Chondrocyte (in vitro differentiated cells): ENCODE measurements around the gene EPHA2. TPM values are rescaled to one million over a fixed set of nuclear protein-coding genes. Genes with fewer than 3 reads are reported as not detected.
"Not testable (repeated sequence)": the region's sequence is repeated elsewhere in the genome, so short reads cannot be mapped to it uniquely, and the experiment has no call there.

Experiments used
- DNase-seq: peaks from one replicate; pipeline ENCODE4 v3.0.0; 2021; ENCODE audit warnings: mixed read lengths, low spot score
- H3K27ac Mint-ChIP-seq: one replicate; pipeline ENCODE4 v1.8.0; 2021; ENCODE audit warnings: mild to moderate bottlenecking, moderate library complexity, mixed read lengths; ENCODE audit not compliant: unreplicated experiment
- H3K27me3 Mint-ChIP-seq: 2 replicates; pipeline ENCODE4 v1.8.0; 2021; ENCODE audit warnings: low read depth, mixed read lengths
- H3K36me3 Mint-ChIP-seq: 2 replicates; pipeline ENCODE4 v1.8.0; 2021; ENCODE audit warnings: low read depth, mixed read lengths
- H3K4me1 Mint-ChIP-seq: 2 replicates; pipeline ENCODE4 v1.8.0; 2021; ENCODE audit warnings: low read depth, mild to moderate bottlenecking, mixed read lengths
- H3K4me3 Mint-ChIP-seq: one replicate; pipeline ENCODE4 v1.8.0; 2021; ENCODE audit warnings: mild to moderate bottlenecking, moderate library complexity, mixed read lengths; ENCODE audit not compliant: unreplicated experiment
- H3K9me3 Mint-ChIP-seq: 2 replicates; pipeline ENCODE4 v1.8.0; 2021; ENCODE audit warnings: low read depth, mixed read lengths
- CTCF ChIP-seq: fragments of 200-600 bp; sonication (generic); IDR thresholded peaks from 2 replicates; pipeline ENCODE4 v1.5.0; 2021; ENCODE audit warnings: antibody characterized with exemption, mild to moderate bottlenecking, moderate library complexity
- total RNA-seq: library from RNA; stranded (reverse); gene quantifications from 3 replicates; pipeline ENCODE4 v1.2.1, GENCODE V29; 2021

The EPHA2 gene
- total RNA-seq, 1 donor from 2014 or later: 38.5 TPM

- no peak overlapping the region for H3K4me3 Mint-ChIP-seq
- H3K36me3 Mint-ChIP-seq: no peaks in the 10 kb centered on the region
- peak overlapping the region; percentile 87 for H3K27ac Mint-ChIP-seq
- H3K9me3 Mint-ChIP-seq: no peaks in the 10 kb centered on the region
- H3K4me1 Mint-ChIP-seq: peaks cover 25% of the 10 kb centered on the region
- no peaks in the 10 kb centered on the region for H3K27me3 Mint-ChIP-seq
- no peak for DNase-seq
- no peak for TF ChIP-seq CTCF
Observed at GRCh38 chr1:16165073-16165364, 9.2 kb upstream of the EPHA2 start.

GRCh38 chr1:16164213-16165072, 8.6 kb upstream of the EPHA2 start:
- H3K27me3 Mint-ChIP-seq: no peaks in the 10 kb centered on the region
- H3K27ac Mint-ChIP-seq: peak overlapping the region; percentile 87
- H3K4me1 Mint-ChIP-seq: peaks cover 25% of the 10 kb centered on the region
- TF ChIP-seq CTCF: no peak
- H3K36me3 Mint-ChIP-seq: no peaks in the 10 kb centered on the region
- no peaks in the 10 kb centered on the region for H3K9me3 Mint-ChIP-seq
- DNase-seq: no peak
- no peak overlapping the region for H3K4me3 Mint-ChIP-seq

GRCh38 chr1:16163608-16164212, 7.8 kb upstream of the EPHA2 start:
- Mint-ChIP-seq H3K4me1 (peaks cover 23% of the 10 kb centered on the region), H3K27ac (peak overlapping the region; percentile 87)
- H3K9me3 Mint-ChIP-seq, H3K36me3 Mint-ChIP-seq, H3K27me3 Mint-ChIP-seq, DNase-seq, H3K4me3 Mint-ChIP-seq: not testable (repeated sequence)

- no peaks in the 10 kb centered on the region for H3K27me3 Mint-ChIP-seq
- H3K27ac Mint-ChIP-seq: no peak overlapping the region
- no peak overlapping the region for H3K4me3 Mint-ChIP-seq
- no peak for DNase-seq
- H3K36me3 Mint-ChIP-seq: no peaks in the 10 kb centered on the region
- H3K4me1 Mint-ChIP-seq: peaks cover 21% of the 10 kb centered on the region
- no peak for TF ChIP-seq CTCF
- H3K9me3 Mint-ChIP-seq: no peaks in the 10 kb centered on the region
Observed at GRCh38 chr1:16162163-16162822, 6.4 kb upstream of the EPHA2 start.

GRCh38 chr1:16161717-16162116, 5.8 kb upstream of the EPHA2 start:
- no peak for TF ChIP-seq CTCF
- H3K27me3 Mint-ChIP-seq: no peaks in the 10 kb centered on the region
- no peaks in the 10 kb centered on the region for H3K9me3 Mint-ChIP-seq
- no peaks in the 10 kb centered on the region for H3K36me3 Mint-ChIP-seq
- H3K27ac Mint-ChIP-seq: no peak overlapping the region
- no peak for DNase-seq
- H3K4me1 Mint-ChIP-seq: peaks cover 24% of the 10 kb centered on the region
- H3K4me3 Mint-ChIP-seq: no peak overlapping the region
